SK-N-SH (cell line): Measurements from ENCODE around the gene GMEB1.

Experiments used
- CHD2 ChIP-seq: fragments of 150-350 bp; IDR thresholded peaks from 2 replicates; pipeline ENCODE4 v1.6.1; 2018; ENCODE audit warnings: low read length; ENCODE audit not compliant: partially characterized antibody
- EP300 ChIP-seq, 2 experiments: IDR thresholded peaks; 2 replicates each; pipeline versions ENCODE4 v1.4.0 to v1.6.1; 2012; ENCODE audit warnings: borderline replicate concordance in 1 of 2, low read depth in 1 of 2, low read length in 1 of 2
- EZH2phosphoT487 ChIP-seq: fragments of 200-600 bp; sonication (generic); IDR thresholded peaks from 2 replicates; pipeline ENCODE4 v1.6.1; 2017; ENCODE audit warnings: low read depth, mixed run types, mild to moderate bottlenecking, antibody characterized with exemption, moderate library complexity, borderline replicate concordance
- NFIC ChIP-seq: IDR thresholded peaks from 2 replicates; pipeline ENCODE4 v1.4.0; 2012; ENCODE audit warnings: borderline replicate concordance
- NRF1 ChIP-seq: IDR thresholded peaks from 2 replicates; pipeline ENCODE4 v1.6.1; 2012; ENCODE audit warnings: low read depth, mild to moderate bottlenecking, low read length
- POLR2AphosphoS5 ChIP-seq: IDR thresholded peaks from 2 replicates; pipeline ENCODE4 v1.6.1; 2012; ENCODE audit warnings: low read depth, low read length
- REST ChIP-seq: IDR thresholded peaks from 2 replicates; pipeline ENCODE4 v1.6.1; 2012; ENCODE audit warnings: mild to moderate bottlenecking, low read depth, low read length, moderate library complexity
- SMC3 ChIP-seq: IDR thresholded peaks from 2 replicates; pipeline ENCODE4 v1.6.1; 2012; ENCODE audit warnings: low read depth, low read length, improper control_type of control experiment
- TAF1 ChIP-seq: IDR thresholded peaks from 2 replicates; pipeline ENCODE4 v1.6.1; 2012; ENCODE audit warnings: low read depth, mild to moderate bottlenecking, low read length, moderate library complexity, borderline replicate concordance
- TCF12 ChIP-seq: IDR thresholded peaks from 2 replicates; pipeline ENCODE4 v1.4.0; 2012
- TEAD4 ChIP-seq: IDR thresholded peaks from 2 replicates; pipeline ENCODE4 v1.4.0; 2012; ENCODE audit warnings: mild to moderate bottlenecking, borderline replicate concordance; ENCODE audit not compliant: insufficient read depth
- USF1 ChIP-seq: IDR thresholded peaks from 2 replicates; pipeline ENCODE4 v1.4.0; 2012; ENCODE audit warnings: low read depth, borderline replicate concordance
- TF ChIP-seq, protein P1 (sequence below): fragments of 200-600 bp; sonication (generic); IDR thresholded peaks from 2 replicates; pipeline ENCODE4 v1.6.1; 2017; ENCODE audit warnings: antibody characterized with exemption, mild to moderate bottlenecking, moderate library complexity
- TF ChIP-seq, protein P2 (sequence below): fragments of 150-350 bp; IDR thresholded peaks from 2 replicates; pipeline ENCODE4 v1.6.1; 2017; ENCODE audit warnings: antibody characterized with exemption, low read length, low read depth, borderline replicate concordance

- TF ChIP-seq POLR2AphosphoS5 (no peak), TAF1 (no peak), NRF1 (no peak), EP300 (IDR thresholded peaks at IDR 0.05; ENCODE audit: borderline replicate concordance in 1 of 2, low read depth in 1 of 2, low read length in 1 of 2) (no peak), EZH2phosphoT487 (no peak), TCF12 (no peak), TEAD4 (no peak), REST (no peak), NFIC (no peak), CHD2 (no peak), USF1 (no peak), SMC3 (no peak)
- TF ChIP-seq, protein P1, sequence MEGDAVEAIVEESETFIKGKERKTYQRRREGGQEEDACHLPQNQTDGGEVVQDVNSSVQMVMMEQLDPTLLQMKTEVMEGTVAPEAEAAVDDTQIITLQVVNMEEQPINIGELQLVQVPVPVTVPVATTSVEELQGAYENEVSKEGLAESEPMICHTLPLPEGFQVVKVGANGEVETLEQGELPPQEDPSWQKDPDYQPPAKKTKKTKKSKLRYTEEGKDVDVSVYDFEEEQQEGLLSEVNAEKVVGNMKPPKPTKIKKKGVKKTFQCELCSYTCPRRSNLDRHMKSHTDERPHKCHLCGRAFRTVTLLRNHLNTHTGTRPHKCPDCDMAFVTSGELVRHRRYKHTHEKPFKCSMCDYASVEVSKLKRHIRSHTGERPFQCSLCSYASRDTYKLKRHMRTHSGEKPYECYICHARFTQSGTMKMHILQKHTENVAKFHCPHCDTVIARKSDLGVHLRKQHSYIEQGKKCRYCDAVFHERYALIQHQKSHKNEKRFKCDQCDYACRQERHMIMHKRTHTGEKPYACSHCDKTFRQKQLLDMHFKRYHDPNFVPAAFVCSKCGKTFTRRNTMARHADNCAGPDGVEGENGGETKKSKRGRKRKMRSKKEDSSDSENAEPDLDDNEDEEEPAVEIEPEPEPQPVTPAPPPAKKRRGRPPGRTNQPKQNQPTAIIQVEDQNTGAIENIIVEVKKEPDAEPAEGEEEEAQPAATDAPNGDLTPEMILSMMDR: peak; percentile 18; the same call in 1 of the 2 replicates
- TF ChIP-seq, protein P2, sequence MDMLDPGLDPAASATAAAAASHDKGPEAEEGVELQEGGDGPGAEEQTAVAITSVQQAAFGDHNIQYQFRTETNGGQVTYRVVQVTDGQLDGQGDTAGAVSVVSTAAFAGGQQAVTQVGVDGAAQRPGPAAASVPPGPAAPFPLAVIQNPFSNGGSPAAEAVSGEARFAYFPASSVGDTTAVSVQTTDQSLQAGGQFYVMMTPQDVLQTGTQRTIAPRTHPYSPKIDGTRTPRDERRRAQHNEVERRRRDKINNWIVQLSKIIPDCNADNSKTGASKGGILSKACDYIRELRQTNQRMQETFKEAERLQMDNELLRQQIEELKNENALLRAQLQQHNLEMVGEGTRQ: no peak
These were observed 50.7 kb downstream of the GMEB1 start for GRCh38 chr1:28719332-28719619.
